Lung (tissue), 12 donors: ENCODE data around the gene PHAX. TPM values are rescaled to one million over a fixed set of nuclear protein-coding genes. Genes with fewer than 3 reads are reported as not detected.

Experiments used
- ATAC-seq: fragments of 200-7000 bp; cut with Tn5 transposase; one replicate; pipeline ENCODE4 v1.9.1; 2020; ENCODE audit warnings: moderate number of reproducible peaks; ENCODE audit not compliant: insufficient read depth, low FRiP score
- DNase-seq, 3 donors: peaks; one replicate each; pipeline ENCODE4 v3.0.0-alpha.2; 2013 to 2017
- H3K27ac ChIP-seq, 2 donors: one replicate each; pipeline ENCODE4 v1.5.1; 2013; ENCODE audit warnings: mild to moderate bottlenecking in 2 of 2, moderate library complexity in 2 of 2, control low read depth in 1 of 2, inconsistent platforms in 1 of 2, low read depth in 1 of 2, low read length in 1 of 2
- H3K27me3 ChIP-seq, 3 donors: one replicate each; pipeline ENCODE4 v1.5.1; 2013; ENCODE audit warnings: low read length in 2 of 3; ENCODE audit not compliant: control insufficient read depth in 3 of 3, insufficient read depth in 3 of 3
- H3K36me3 ChIP-seq, 4 donors: one replicate each; pipeline ENCODE4 v1.5.1; 2013; ENCODE audit warnings: low read length in 4 of 4, mild to moderate bottlenecking in 1 of 4, moderate library complexity in 1 of 4; ENCODE audit not compliant: control insufficient read depth in 4 of 4, insufficient read depth in 4 of 4
- H3K4me1 ChIP-seq, 5 donors: one replicate each; pipeline ENCODE4 v1.5.1; 2013; ENCODE audit warnings: low read length in 5 of 5, mild to moderate bottlenecking in 2 of 5, moderate library complexity in 1 of 5; ENCODE audit not compliant: control insufficient read depth in 5 of 5, insufficient read depth in 5 of 5
- H3K4me3 ChIP-seq: one replicate; pipeline ENCODE4 v1.5.1; 2013; ENCODE audit warnings: mild to moderate bottlenecking, control low read depth, moderate library complexity
- H3K9ac ChIP-seq, 2 donors: one replicate each; pipeline ENCODE4 v1.5.1; 2013; ENCODE audit warnings: low read length in 2 of 2, control low read depth in 1 of 2; ENCODE audit not compliant: insufficient read depth in 1 of 2
- H3K9me3 ChIP-seq, 4 donors: one replicate each; pipeline ENCODE4 v1.5.1; 2013; ENCODE audit warnings: low read length in 3 of 4, mild to moderate bottlenecking in 1 of 4, moderate library complexity in 1 of 4; ENCODE audit not compliant: control insufficient read depth in 4 of 4, insufficient read depth in 3 of 4
- CTCF ChIP-seq: IDR thresholded peaks from 2 replicates; pipeline ENCODE4 v1.5.1; 2012; ENCODE audit warnings: mild to moderate bottlenecking; ENCODE audit errors: control extremely low read depth, extremely low read depth
- WGBS, 2 donors: extraction: QIAGEN DNeasy Blood & Tissue Kit; methylation state at CpG; one replicate each; pipeline ENCODE4 v1.1.7; 2013; 5-methylcytosine and 5-hydroxymethylcytosine counted together
- polyA plus RNA-seq, 2 donors: library from polyadenylated mRNA; stranded (reverse); fragments of 200-250 nt; gene quantifications; one replicate each; pipeline ENCODE4 v1.2.1, GENCODE V29; 2013
- total RNA-seq, 2 donors: library from RNA; depleted of rRNA in 1 of 2; stranded (reverse); fragments of >200 nt in 1 of 2; gene quantifications; one replicate each; pipeline ENCODE4 v1.2.1, GENCODE V29; 2014 to 2021
- donor health status: control.
- donor health status: control.
- donor health status: Bipolar disorder and iron deficiency.
- donor health status: healthy.
- donor health status: DM: yes; HTN: yes; CAD: no.

The PHAX gene
- total and polyA plus RNA-seq, 4 donors: 12.8 to 57.3 (median 18.0) TPM

- H3K27me3 ChIP-seq: no peaks in the 10 kb centered on the region
- no peaks in the 10 kb centered on the region for H3K9me3 ChIP-seq
- peak within 1 kb of the TSS; percentile 83 for H3K4me3 ChIP-seq
- peaks cover 0 to 4% (median 3%) of the 10 kb centered on the region in 4 donors for H3K36me3 ChIP-seq
- WGBS, 2 donors: 1% methylated on average over 44 of the region's 44 CpGs
- H3K4me1 ChIP-seq: peaks cover 2 to 17% (median 14%) of the 10 kb centered on the region in 5 donors
- H3K27ac ChIP-seq: peak within 1 kb of the TSS; percentile 82 to 93
- no peak for TF ChIP-seq CTCF
- ATAC-seq (peak; percentile 95), DNase-seq (peak; percentile 98 to 99 (median 98))
- H3K9ac ChIP-seq: peak within 1 kb of the TSS; percentile 56 to 85
Observed at GRCh38 chr5:126594748-126595485, 5.8 kb upstream of the PHAX start, which contains the start of gene ALDH7A1. Gene ALDH7A1, minus strand, starts transcription at chr5:126595219. Its CDS starts 21 bp downstream, at chr5:126595198.

- peaks cover 6 to 19% (median 14%) of the 10 kb centered on the region in 5 donors for H3K4me1 ChIP-seq
- H3K9ac ChIP-seq: peak overlapping the region; percentile 56 to 65
- no peak for DNase-seq
- peaks cover 0 to 3% (median under 1%) of the 10 kb centered on the region in 4 donors for H3K36me3 ChIP-seq
- peaks cover 0 to 2% (median 0%) of the 10 kb centered on the region in 4 donors for H3K9me3 ChIP-seq
- H3K4me3 ChIP-seq: peak overlapping the region; percentile 28
- ATAC-seq: peak; percentile 10
- 59% methylated on average over 21 to 22 of the region's 22 CpGs for WGBS, 2 donors
- peak overlapping the region; percentile 82 to 93 for H3K27ac ChIP-seq
- TF ChIP-seq CTCF: no peak
- no peaks in the 10 kb centered on the region for H3K27me3 ChIP-seq
Observed at GRCh38 chr5:126595486-126596083, 5.2 kb upstream of the PHAX start.

- H3K4me3 ChIP-seq: no peak overlapping the region
- peaks cover 7 to 25% (median 14%) of the 10 kb centered on the region in 5 donors for H3K4me1 ChIP-seq
- ATAC-seq (no peak), DNase-seq (no peak)
- H3K9me3 ChIP-seq: peaks cover 0 to 2% (median 0%) of the 10 kb centered on the region in 4 donors
- H3K9ac ChIP-seq: no peak overlapping the region
- H3K36me3 ChIP-seq: peaks cover 0 to 10% (median 0%) of the 10 kb centered on the region in 4 donors
- no peak for TF ChIP-seq CTCF
- no peaks in the 10 kb centered on the region for H3K27me3 ChIP-seq
- H3K27ac ChIP-seq: no peak overlapping the region
- 70 to 87% methylated on average over 4 of the region's 4 CpGs for WGBS, 2 donors
Observed at GRCh38 chr5:126597156-126597555, 3.6 kb upstream of the PHAX start.
